ENCODE data around the gene NEK4. TPM values are rescaled to one million over a fixed set of nuclear protein-coding genes. Genes with fewer than 3 reads are reported as not detected.

Gene NEK4
- total and polyA plus RNA-seq, 2 of the 13 experiments (the other 11 are each of a cell fraction or from before 2014, with no cell fraction given): 16.5 to 38.0 TPM

DNA sequence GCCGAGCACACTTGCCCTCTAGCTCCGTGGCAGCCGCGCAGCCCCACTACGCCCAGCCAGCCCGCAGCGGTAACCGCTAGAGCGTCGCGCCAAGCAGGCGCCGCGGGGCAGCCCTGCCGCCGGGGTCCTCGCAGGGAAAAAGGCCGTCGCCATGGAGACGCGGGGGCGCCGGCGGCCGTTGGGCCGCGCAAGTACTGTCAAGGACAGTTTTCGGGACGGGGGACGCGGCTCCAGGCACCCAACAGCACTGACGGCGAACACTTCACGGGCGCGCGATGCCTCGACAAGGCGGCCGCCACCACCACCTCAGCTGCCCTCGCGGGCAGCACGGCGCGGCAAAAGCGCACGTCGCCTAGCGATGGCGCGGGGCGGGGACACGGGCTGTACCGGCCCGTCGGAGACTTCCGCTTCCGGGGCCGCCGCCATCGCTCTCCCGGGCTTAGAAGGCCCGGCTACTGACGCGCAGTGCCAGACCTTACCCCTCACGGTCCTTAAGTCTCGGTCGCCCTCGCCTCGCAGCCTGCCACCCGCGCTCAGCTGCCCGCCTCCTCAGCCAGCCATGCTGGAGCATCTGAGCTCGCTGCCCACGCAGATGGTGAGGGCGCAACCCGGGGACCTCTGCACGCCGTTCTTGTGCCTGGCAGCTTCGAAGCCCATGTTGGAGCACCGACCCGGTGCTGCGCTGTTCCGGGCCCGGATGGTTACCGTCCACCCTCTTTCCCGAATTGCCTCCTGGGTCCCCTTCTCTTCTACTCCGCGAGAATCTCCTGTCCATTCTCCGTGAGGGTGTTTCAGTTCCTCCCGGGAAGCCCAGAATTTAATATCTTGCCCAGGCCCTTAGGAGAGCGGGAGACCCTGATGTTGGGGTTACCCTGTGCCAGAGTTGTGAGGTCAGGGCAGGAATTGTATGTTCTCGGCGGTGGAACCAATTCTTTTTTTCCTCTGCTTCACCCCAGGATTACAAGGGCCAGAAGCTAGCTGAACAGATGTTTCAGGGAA lies 64.8 kb downstream of the NEK4 start, which contains the start of the genes GLT8D1 and SPCS1 (continued):
- TF ChIP-seq USF2 (IDR thresholded peaks at IDR 0.05; ENCODE audit: low read depth, low read length) (no peak), USF2 (CRISPR knock-in tag; IDR thresholded peaks at IDR 0.05; ENCODE audit: borderline replicate concordance) (no peak; the same call in 1 of the 2 replicates), HNRNPLL (IDR thresholded peaks at IDR 0.05; ENCODE audit: low read depth, low read length, poor library complexity, severe bottlenecking) (peak; percentile 76), YEATS4 (CRISPR knock-in tag; IDR thresholded peaks at IDR 0.05; ENCODE audit: borderline replicate concordance) (peak; percentile 97), ZBTB33 (CRISPR knock-in tag; IDR thresholded peaks at IDR 0.05) (no peak), GATAD1 (CRISPR knock-in tag; IDR thresholded peaks at IDR 0.05) (peak; percentile 93), MED13 (CRISPR knock-in tag; IDR thresholded peaks at IDR 0.05) (peak; percentile 44; the same call in 1 of the 2 replicates), TBX3 (IDR thresholded peaks at IDR 0.05; ENCODE audit: borderline replicate concordance) (no peak; the same call in 1 of the 2 replicates), BHLHE40 (IDR thresholded peaks at IDR 0.05; ENCODE audit: low read length) (peak; percentile 4; the same call in 1 of the 2 replicates), CBX1 (IDR thresholded peaks at IDR 0.05; ENCODE audit: low read depth) (no peak), TRIM24 (CRISPR knock-in tag; IDR thresholded peaks at IDR 0.05) (no peak), NAIF1 (CRISPR knock-in tag; IDR thresholded peaks at IDR 0.05; ENCODE audit: borderline replicate concordance) (no peak; the same call in 1 of the 2 replicates), IKZF4 (CRISPR knock-in tag; IDR thresholded peaks at IDR 0.05; ENCODE audit: borderline replicate concordance, low read depth, not compliant biosample characterization) (peak; percentile 38), MIXL1 (CRISPR knock-in tag; IDR thresholded peaks at IDR 0.05) (peak; percentile 38; the same call in 1 of the 2 replicates), ZNF317 (CRISPR knock-in tag; IDR thresholded peaks at IDR 0.05) (no peak), FIP1L1 (IDR thresholded peaks at IDR 0.05; ENCODE audit: borderline replicate concordance, insufficient read depth, low read depth, low read length) (no peak), NR3C1 (CRISPR knock-in tag; IDR thresholded peaks at IDR 0.05) (no peak), DNMT3B (CRISPR knock-in tag; conservative IDR thresholded peaks at IDR 0.05) (no peak)
- TF ChIP-seq, protein P1, sequence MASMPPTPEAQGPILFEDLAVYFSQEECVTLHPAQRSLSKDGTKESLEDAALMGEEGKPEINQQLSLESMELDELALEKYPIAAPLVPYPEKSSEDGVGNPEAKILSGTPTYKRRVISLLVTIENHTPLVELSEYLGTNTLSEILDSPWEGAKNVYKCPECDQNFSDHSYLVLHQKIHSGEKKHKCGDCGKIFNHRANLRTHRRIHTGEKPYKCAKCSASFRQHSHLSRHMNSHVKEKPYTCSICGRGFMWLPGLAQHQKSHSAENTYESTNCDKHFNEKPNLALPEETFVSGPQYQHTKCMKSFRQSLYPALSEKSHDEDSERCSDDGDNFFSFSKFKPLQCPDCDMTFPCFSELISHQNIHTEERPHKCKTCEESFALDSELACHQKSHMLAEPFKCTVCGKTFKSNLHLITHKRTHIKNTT (CRISPR knock-in tag; IDR thresholded peaks at IDR 0.05): no peak
- TF ChIP-seq, protein P2, sequence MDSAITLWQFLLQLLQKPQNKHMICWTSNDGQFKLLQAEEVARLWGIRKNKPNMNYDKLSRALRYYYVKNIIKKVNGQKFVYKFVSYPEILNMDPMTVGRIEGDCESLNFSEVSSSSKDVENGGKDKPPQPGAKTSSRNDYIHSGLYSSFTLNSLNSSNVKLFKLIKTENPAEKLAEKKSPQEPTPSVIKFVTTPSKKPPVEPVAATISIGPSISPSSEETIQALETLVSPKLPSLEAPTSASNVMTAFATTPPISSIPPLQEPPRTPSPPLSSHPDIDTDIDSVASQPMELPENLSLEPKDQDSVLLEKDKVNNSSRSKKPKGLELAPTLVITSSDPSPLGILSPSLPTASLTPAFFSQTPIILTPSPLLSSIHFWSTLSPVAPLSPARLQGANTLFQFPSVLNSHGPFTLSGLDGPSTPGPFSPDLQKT (CRISPR knock-in tag; IDR thresholded peaks at IDR 0.05; ENCODE audit: borderline replicate concordance): no peak
- TF ChIP-seq, protein P3, sequence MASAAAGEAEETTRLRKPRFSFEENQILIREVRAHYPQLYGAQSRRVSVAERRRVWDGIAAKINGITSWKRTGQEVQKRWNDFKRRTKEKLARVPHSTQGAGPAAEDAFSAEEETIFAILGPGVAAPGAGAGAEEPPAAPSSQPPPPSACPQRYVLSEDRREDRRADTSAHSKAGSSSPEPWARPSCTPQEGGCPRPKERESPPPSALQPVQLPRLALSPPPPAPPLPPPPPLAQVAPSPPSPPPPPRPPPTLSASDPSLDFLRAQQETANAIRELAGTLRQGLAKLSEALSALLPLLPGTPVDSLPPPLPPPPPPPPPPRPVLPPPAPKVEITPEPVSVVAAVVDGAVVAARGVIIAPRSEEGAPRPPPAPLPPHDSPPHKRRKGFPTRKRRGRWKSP (CRISPR knock-in tag; IDR thresholded peaks at IDR 0.05): peak; percentile 47; the same call in 1 of the 2 replicates

Data from HepG2 (cell line).